Stimulated activated CD4-positive, alpha-beta T cell treated with anti-CD3 and anti-CD28 coated beads, TNF-alpha, amount 100 ng/mL, for 48 hours (primary cell): Measurements from ENCODE around the gene RSPH9.

Experiments
- DNase-seq, 3 donors: peaks; one replicate each; pipeline ENCODE4 v3.0.0-alpha.2; 2020; ENCODE audit warnings: low read depth in 3 of 3

The RSPH9 gene

GRCh38 chr6:43709654-43710303 is 64.9 kb downstream of the RSPH9 start:
- DNase-seq: no peak

GRCh38 chr6:43710576-43710975 is 65.7 kb downstream of the RSPH9 start:
- no peak for DNase-seq

GRCh38 chr6:43712579-43712978 is 67.7 kb downstream of the RSPH9 start:
- DNase-seq: no peak

- no peak for DNase-seq
Observed at GRCh38 chr6:43713643-43714310, 68.9 kb downstream of the RSPH9 start.

GRCh38 chr6:43714311-43715055 is 69.6 kb downstream of the RSPH9 start:
- DNase-seq: no peak

GRCh38 chr6:43715056-43715788 is 70.4 kb downstream of the RSPH9 start:
- DNase-seq: no peak

- DNase-seq: no peak
Observed at GRCh38 chr6:43716099-43716498, 71.3 kb downstream of the RSPH9 start.

- no peak for DNase-seq
Observed at GRCh38 chr6:43717389-43717788, 72.6 kb downstream of the RSPH9 start.

- DNase-seq: no peak
Observed at GRCh38 chr6:43717822-43718221, 73.0 kb downstream of the RSPH9 start.

GRCh38 chr6:43718387-43719105 is 73.7 kb downstream of the RSPH9 start:
- DNase-seq: no peak

GRCh38 chr6:43719511-43719910 is 74.7 kb downstream of the RSPH9 start:
- no peak for DNase-seq

- DNase-seq: no peak
Observed at GRCh38 chr6:43720999-43721398, 76.2 kb downstream of the RSPH9 start.
